ENCODE results near the gene ACTL9. TPM values are rescaled to one million over a fixed set of nuclear protein-coding genes. Genes with fewer than 3 reads are reported as not detected.

ACTL9 gene
- polyA plus RNA-seq, 3 donors: not detected

DNA sequence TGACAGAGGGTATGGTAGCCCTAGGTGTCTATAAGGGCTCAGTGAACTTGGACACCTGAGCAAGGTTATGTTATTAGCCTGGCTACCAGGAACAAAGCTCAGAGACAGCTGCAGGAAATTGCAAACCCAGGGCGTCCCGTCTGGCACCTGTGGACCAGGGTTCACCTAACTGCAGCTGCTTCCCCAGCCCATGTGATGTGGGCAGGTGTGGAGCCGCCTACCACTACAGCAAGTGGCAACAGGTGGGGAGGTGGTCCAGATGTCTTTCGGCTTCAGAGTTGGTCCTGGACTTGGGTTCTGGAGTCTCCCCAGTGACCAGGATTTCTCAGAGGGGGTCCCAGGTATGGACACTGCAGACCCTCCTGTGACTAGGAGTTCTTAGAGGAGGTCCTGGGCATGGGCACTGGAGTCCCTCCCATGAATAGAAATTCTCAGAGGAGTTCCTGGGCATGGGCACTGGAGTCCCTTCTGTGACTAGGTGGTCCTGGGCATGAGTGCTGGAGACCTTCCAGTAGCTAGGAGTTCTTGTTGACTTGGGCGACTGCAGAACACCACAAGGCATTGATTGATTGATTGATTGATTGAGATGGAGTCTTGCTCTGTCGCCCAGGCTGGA lies 25.2 kb downstream of the ACTL9 start:
- Histone ChIP-seq H3K4me1 (ENCODE audit: control insufficient read depth in 1 of 2, insufficient read depth in 2 of 2, low read length in 2 of 2) (peaks cover 20 to 21% of the 10 kb centered on the region in 2 donors), H3K9me3 (replicated peaks in 1 of 2; ENCODE audit: control insufficient read depth in 1 of 2, insufficient read depth in 1 of 2, low read length in 2 of 2) (no peaks in the 10 kb centered on the region), H3K4me3 (replicated peaks in 1 of 3; ENCODE audit: low read depth in 2 of 3, low read length in 3 of 3) (no peak overlapping the region), H3K27ac (ENCODE audit: low read depth in 1 of 2, low read length in 2 of 2) (no peak overlapping the region), H2AFZ (ENCODE audit: insufficient read depth, low read depth, low read length, poor library complexity, severe bottlenecking) (no peak overlapping the region), H3K36me3 (replicated peaks in 1 of 2; ENCODE audit: control insufficient read depth in 1 of 2, insufficient read depth in 2 of 2, low read length in 2 of 2) (no peaks in the 10 kb centered on the region), H3K9ac (ENCODE audit: insufficient read depth, low read length, poor library complexity, severe bottlenecking) (no peak overlapping the region), H3K4me2 (replicated peaks; ENCODE audit: extremely low read depth, low read length, poor library complexity, severe bottlenecking) (no peak overlapping the region), H4K20me1 (ENCODE audit: insufficient read depth, low read length) (no peaks in the 10 kb centered on the region), H3K79me2 (ENCODE audit: insufficient read depth, low read length) (no peaks in the 10 kb centered on the region), H3K27me3 (ENCODE audit: control insufficient read depth in 2 of 2, insufficient read depth in 2 of 2, low read length in 2 of 2) (no peaks in the 10 kb centered on the region)
- H3K27me3 Mint-ChIP-seq (ENCODE audit: low read depth in 3 of 3): peaks cover 2 to 8% (median 6%) of the 10 kb centered on the region in 3 donors
- H3K27ac Mint-ChIP-seq: no peak overlapping the region
- H3K36me3 Mint-ChIP-seq: no peaks in the 10 kb centered on the region
- no peak overlapping the region for H3K4me3 Mint-ChIP-seq
- 77% methylated on average over 6 of the region's 6 CpGs for WGBS (ENCODE audit: insufficient coverage)
- TF ChIP-seq, protein P1, sequence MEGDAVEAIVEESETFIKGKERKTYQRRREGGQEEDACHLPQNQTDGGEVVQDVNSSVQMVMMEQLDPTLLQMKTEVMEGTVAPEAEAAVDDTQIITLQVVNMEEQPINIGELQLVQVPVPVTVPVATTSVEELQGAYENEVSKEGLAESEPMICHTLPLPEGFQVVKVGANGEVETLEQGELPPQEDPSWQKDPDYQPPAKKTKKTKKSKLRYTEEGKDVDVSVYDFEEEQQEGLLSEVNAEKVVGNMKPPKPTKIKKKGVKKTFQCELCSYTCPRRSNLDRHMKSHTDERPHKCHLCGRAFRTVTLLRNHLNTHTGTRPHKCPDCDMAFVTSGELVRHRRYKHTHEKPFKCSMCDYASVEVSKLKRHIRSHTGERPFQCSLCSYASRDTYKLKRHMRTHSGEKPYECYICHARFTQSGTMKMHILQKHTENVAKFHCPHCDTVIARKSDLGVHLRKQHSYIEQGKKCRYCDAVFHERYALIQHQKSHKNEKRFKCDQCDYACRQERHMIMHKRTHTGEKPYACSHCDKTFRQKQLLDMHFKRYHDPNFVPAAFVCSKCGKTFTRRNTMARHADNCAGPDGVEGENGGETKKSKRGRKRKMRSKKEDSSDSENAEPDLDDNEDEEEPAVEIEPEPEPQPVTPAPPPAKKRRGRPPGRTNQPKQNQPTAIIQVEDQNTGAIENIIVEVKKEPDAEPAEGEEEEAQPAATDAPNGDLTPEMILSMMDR (IDR thresholded peaks at IDR 0.05): no peak
- H3K9me3 Mint-ChIP-seq: peaks cover 1 to 10% (median 4%) of the 10 kb centered on the region in 7 donors
- DNase-seq: no peak
- H3K4me1 Mint-ChIP-seq: peaks cover 20% of the 10 kb centered on the region
- intact Hi-C loops (cut with micrococcal nuclease): no loop called here

DNA sequence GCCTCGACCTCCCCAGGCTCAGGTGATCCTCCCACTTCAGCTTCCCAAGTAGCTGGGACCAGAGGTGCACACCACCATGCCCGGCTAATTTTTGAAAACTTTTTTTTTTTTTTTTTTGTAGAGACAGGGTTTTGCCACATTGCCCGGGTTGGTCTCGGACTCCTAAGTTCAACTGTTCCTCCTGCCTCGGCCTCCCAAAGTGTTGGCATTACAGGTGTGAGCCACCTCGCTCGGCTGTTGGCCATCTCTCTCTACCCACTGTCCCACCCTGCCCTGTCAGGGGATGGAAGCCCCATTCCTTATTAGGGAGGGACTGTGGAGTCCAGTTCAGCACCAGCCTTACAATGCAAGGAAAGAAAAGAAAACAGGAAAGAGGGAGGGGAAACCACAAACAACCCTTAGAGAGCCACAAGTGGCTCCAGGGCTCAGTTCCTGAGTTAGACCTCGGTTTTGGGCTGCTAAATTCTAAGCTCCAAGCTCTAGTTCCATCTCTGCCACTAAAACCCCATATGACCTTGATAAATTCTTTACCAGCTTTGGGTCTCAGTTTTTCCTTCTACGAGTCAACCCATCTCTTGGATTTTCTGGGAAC lies 31.7 kb downstream of the ACTL9 start:
- no peak overlapping the region for H3K4me3 Mint-ChIP-seq
- no peak overlapping the region for H3K27ac ChIP-seq (ENCODE audit: low read depth in 1 of 2, low read length in 2 of 2)
- peaks cover 0 to 5% (median 1%) of the 10 kb centered on the region in 7 donors for H3K9me3 Mint-ChIP-seq
- no peak overlapping the region for H3K4me3 ChIP-seq (replicated peaks in 1 of 3; ENCODE audit: low read depth in 2 of 3, low read length in 3 of 3)
- no peaks in the 10 kb centered on the region for H3K36me3 ChIP-seq (replicated peaks in 1 of 2; ENCODE audit: control insufficient read depth in 1 of 2, insufficient read depth in 2 of 2, low read length in 2 of 2)
- no peak overlapping the region for H3K9ac ChIP-seq (ENCODE audit: insufficient read depth, low read length, poor library complexity, severe bottlenecking)
- TF ChIP-seq, protein P1 (IDR thresholded peaks at IDR 0.05): no peak
- intact Hi-C loops (cut with micrococcal nuclease): no loop called here
- no peaks in the 10 kb centered on the region for H3K36me3 Mint-ChIP-seq
- H3K27ac Mint-ChIP-seq: no peak overlapping the region
- DNase-seq: no peak
- peaks cover 8 to 22% (median 11%) of the 10 kb centered on the region in 3 donors for H3K27me3 Mint-ChIP-seq (ENCODE audit: low read depth in 3 of 3)
- H3K4me2 ChIP-seq (replicated peaks; ENCODE audit: extremely low read depth, low read length, poor library complexity, severe bottlenecking): no peak overlapping the region
- peaks cover 0 to 4% of the 10 kb centered on the region in 2 donors for H3K27me3 ChIP-seq (ENCODE audit: control insufficient read depth in 2 of 2, insufficient read depth in 2 of 2, low read length in 2 of 2)
- peaks cover 34% of the 10 kb centered on the region for H3K4me1 Mint-ChIP-seq
- no peaks in the 10 kb centered on the region for H4K20me1 ChIP-seq (ENCODE audit: insufficient read depth, low read length)
- WGBS (ENCODE audit: insufficient coverage): 30% methylated on average over 3 of the region's 9 CpGs
- no peaks in the 10 kb centered on the region for H3K79me2 ChIP-seq (ENCODE audit: insufficient read depth, low read length)
- peaks cover 34% of the 10 kb centered on the region in 2 donors for H3K4me1 ChIP-seq (ENCODE audit: control insufficient read depth in 1 of 2, insufficient read depth in 2 of 2, low read length in 2 of 2)
- no peaks in the 10 kb centered on the region for H3K9me3 ChIP-seq (replicated peaks in 1 of 2; ENCODE audit: control insufficient read depth in 1 of 2, insufficient read depth in 1 of 2, low read length in 2 of 2)
- H2AFZ ChIP-seq (ENCODE audit: insufficient read depth, low read depth, low read length, poor library complexity, severe bottlenecking): no peak overlapping the region

Data from CD14-positive monocyte (primary cell).